ENCODE measurements around the gene ARID5B. TPM values are rescaled to one million over a fixed set of nuclear protein-coding genes. Genes with fewer than 3 reads are reported as not detected.

The ARID5B gene
- polyA plus RNA-seq, 6 donors from 2014 or later: 68.6 to 165 (median 122) TPM

GRCh38 chr10:61869774-61870525, 31.5 kb upstream of the ARID5B start:
- no peak for ATAC-seq (ENCODE audit: low read depth in 2 of 2)
- Mint-ChIP-seq H3K4me3 (peak overlapping the region in 1 of 8 donors; percentile 89), H3K9me3 (peaks cover 0 to 3% (median 0%) of the 10 kb centered on the region in 7 donors)

GRCh38 chr10:61870526-61870895, 31.0 kb upstream of the ARID5B start:
- no peak for ATAC-seq (ENCODE audit: low read depth in 2 of 2)
- Mint-ChIP-seq H3K27me3 (no peaks in the 10 kb centered on the region), H3K9me3 (peaks cover 0 to 3% (median 0%) of the 10 kb centered on the region in 7 donors), H3K27ac (no peak overlapping the region), H3K36me3 (no peaks in the 10 kb centered on the region), H3K4me1 (peaks cover 0 to 9% (median 3%) of the 10 kb centered on the region in 3 donors), H3K4me3 (no peak overlapping the region)
- DNase-seq: no peak

More at GRCh38 chr10:61869774-61870525, 31.5 kb upstream of the ARID5B start:
- Mint-ChIP-seq H3K27me3 (no peaks in the 10 kb centered on the region), H3K4me1 (peaks cover 0 to 9% (median 3%) of the 10 kb centered on the region in 3 donors), H3K36me3 (no peaks in the 10 kb centered on the region), H3K27ac (no peak overlapping the region)
- no peak for DNase-seq

- H3K27me3 Mint-ChIP-seq: no peaks in the 10 kb centered on the region
- H3K27ac Mint-ChIP-seq: no peak overlapping the region
- no peak overlapping the region for H3K4me3 Mint-ChIP-seq
- ATAC-seq (ENCODE audit: low read depth in 2 of 2) (no peak), DNase-seq (no peak)
- H3K36me3 Mint-ChIP-seq: no peaks in the 10 kb centered on the region
- peaks cover 0 to 3% (median 0%) of the 10 kb centered on the region in 7 donors for H3K9me3 Mint-ChIP-seq
- peaks cover 0 to 9% (median 3%) of the 10 kb centered on the region in 3 donors for H3K4me1 Mint-ChIP-seq
These were observed 30.0 kb upstream of the ARID5B start for GRCh38 chr10:61871487-61871886.

- no peak for DNase-seq
- no peak for ATAC-seq (ENCODE audit: low read depth in 2 of 2)
- Mint-ChIP-seq H3K36me3 (no peaks in the 10 kb centered on the region), H3K4me3 (no peak overlapping the region), H3K27me3 (no peaks in the 10 kb centered on the region), H3K9me3 (no peaks in the 10 kb centered on the region), H3K27ac (no peak overlapping the region), H3K4me1 (peaks cover under 1 to 15% (median 8%) of the 10 kb centered on the region in 3 donors)
These were observed 23.4 kb upstream of the ARID5B start for GRCh38 chr10:61877887-61878739.

- DNase-seq (no peak), ATAC-seq (ENCODE audit: low read depth in 2 of 2) (no peak)
- Mint-ChIP-seq H3K4me3 (no peak overlapping the region), H3K9me3 (no peaks in the 10 kb centered on the region), H3K4me1 (peaks cover 5 to 21% (median 14%) of the 10 kb centered on the region in 3 donors), H3K36me3 (no peaks in the 10 kb centered on the region), H3K27me3 (no peaks in the 10 kb centered on the region), H3K27ac (no peak overlapping the region)
These were observed 22.8 kb upstream of the ARID5B start for GRCh38 chr10:61878740-61879068.

- Mint-ChIP-seq H3K27me3 (no peaks in the 10 kb centered on the region), H3K27ac (peak overlapping the region in 1 of 6 donors; percentile 22), H3K4me3 (no peak overlapping the region), H3K4me1 (peaks cover 5 to 29% (median 28%) of the 10 kb centered on the region in 3 donors), H3K9me3 (peaks cover 0 to 3% (median 0%) of the 10 kb centered on the region in 7 donors), H3K36me3 (no peaks in the 10 kb centered on the region)
- ATAC-seq (ENCODE audit: low read depth in 2 of 2) (no peak), DNase-seq (no peak)
These were observed 18.7 kb upstream of the ARID5B start for GRCh38 chr10:61882621-61883370.

GRCh38 chr10:61883371-61884025, 18.0 kb upstream of the ARID5B start:
- H3K27ac Mint-ChIP-seq: peak overlapping the region in 3 of 6 donors; percentile 13 to 93 (median 74)

GRCh38 chr10:61887772-61888171, 13.7 kb upstream of the ARID5B start:
- Mint-ChIP-seq H3K9me3 (peaks cover 0 to 3% (median 0%) of the 10 kb centered on the region in 7 donors), H3K27me3 (no peaks in the 10 kb centered on the region), H3K36me3 (no peaks in the 10 kb centered on the region), H3K27ac (no peak overlapping the region), H3K4me3 (no peak overlapping the region), H3K4me1 (peaks cover 5 to 23% (median 18%) of the 10 kb centered on the region in 3 donors)
- no peak for ATAC-seq (ENCODE audit: low read depth in 2 of 2)
- DNase-seq: no peak

More at GRCh38 chr10:61883371-61884025, 18.0 kb upstream of the ARID5B start:
- Mint-ChIP-seq H3K27me3 (no peaks in the 10 kb centered on the region), H3K9me3 (peaks cover 0 to 3% (median 0%) of the 10 kb centered on the region in 7 donors), H3K4me1 (peaks cover 5 to 24% (median 22%) of the 10 kb centered on the region in 3 donors), H3K36me3 (no peaks in the 10 kb centered on the region), H3K4me3 (peak overlapping the region in 3 of 8 donors; percentile 4 to 59 (median 35))
- ATAC-seq (ENCODE audit: low read depth in 2 of 2) (peak; percentile 46 to 49), DNase-seq (no peak)

- DNase-seq (no peak), ATAC-seq (ENCODE audit: low read depth in 2 of 2) (no peak)
- H3K27me3 Mint-ChIP-seq: no peaks in the 10 kb centered on the region
- no peak overlapping the region for H3K27ac Mint-ChIP-seq
- peaks cover 0 to 14% (median 8%) of the 10 kb centered on the region in 3 donors for H3K4me1 Mint-ChIP-seq
- H3K9me3 Mint-ChIP-seq: peaks cover 0 to 3% (median 0%) of the 10 kb centered on the region in 7 donors
- H3K4me3 Mint-ChIP-seq: no peak overlapping the region
- H3K36me3 Mint-ChIP-seq: no peaks in the 10 kb centered on the region
These were observed 12.8 kb upstream of the ARID5B start for GRCh38 chr10:61888744-61889143.

- DNase-seq: no peak
- Mint-ChIP-seq H3K4me3 (no peak overlapping the region), H3K27ac (no peak overlapping the region), H3K9me3 (no peaks in the 10 kb centered on the region), H3K27me3 (no peaks in the 10 kb centered on the region), H3K36me3 (no peaks in the 10 kb centered on the region), H3K4me1 (no peaks in the 10 kb centered on the region)
- ATAC-seq (ENCODE audit: low read depth in 2 of 2): no peak
These were observed 11.1 kb upstream of the ARID5B start for GRCh38 chr10:61890430-61890829.

- ATAC-seq (ENCODE audit: low read depth in 2 of 2): no peak
- Mint-ChIP-seq H3K27ac (no peak overlapping the region), H3K4me3 (no peak overlapping the region), H3K27me3 (no peaks in the 10 kb centered on the region), H3K4me1 (no peaks in the 10 kb centered on the region), H3K9me3 (no peaks in the 10 kb centered on the region), H3K36me3 (no peaks in the 10 kb centered on the region)
- DNase-seq: no peak
These were observed 10.6 kb upstream of the ARID5B start for GRCh38 chr10:61890881-61891409.

GRCh38 chr10:61891906-61892585, 9.5 kb upstream of the ARID5B start:
- Mint-ChIP-seq H3K27ac (no peak overlapping the region), H3K4me3 (no peak overlapping the region), H3K27me3 (no peaks in the 10 kb centered on the region), H3K36me3 (no peaks in the 10 kb centered on the region), H3K9me3 (no peaks in the 10 kb centered on the region), H3K4me1 (peaks cover 4 to 7% (median 5%) of the 10 kb centered on the region in 3 donors)
- DNase-seq (no peak), ATAC-seq (ENCODE audit: low read depth in 2 of 2) (no peak)
